Testis (tissue), 2 donors: Measurements from ENCODE around the gene OR13C8.

Experiments used
- POLR2A ChIP-seq: fragments of 450-650 bp; IDR thresholded peaks from one replicate; pipeline ENCODE4 v1.6.1; 2017; ENCODE audit warnings: antibody characterized with exemption, mild to moderate bottlenecking, moderate library complexity
- TF ChIP-seq, protein P1 (sequence below), 3 experiments: fragments of 450-650 bp in 2 of 3; fragments of 200-600 bp in 1 of 3; sonication (generic) in 1 of 3; IDR thresholded peaks; one replicate each; pipeline ENCODE4 v1.5.1; 2016 to 2019; ENCODE audit warnings: antibody characterized with exemption in 3 of 3, mild to moderate bottlenecking in 2 of 3, moderate library complexity in 1 of 3

DNA sequence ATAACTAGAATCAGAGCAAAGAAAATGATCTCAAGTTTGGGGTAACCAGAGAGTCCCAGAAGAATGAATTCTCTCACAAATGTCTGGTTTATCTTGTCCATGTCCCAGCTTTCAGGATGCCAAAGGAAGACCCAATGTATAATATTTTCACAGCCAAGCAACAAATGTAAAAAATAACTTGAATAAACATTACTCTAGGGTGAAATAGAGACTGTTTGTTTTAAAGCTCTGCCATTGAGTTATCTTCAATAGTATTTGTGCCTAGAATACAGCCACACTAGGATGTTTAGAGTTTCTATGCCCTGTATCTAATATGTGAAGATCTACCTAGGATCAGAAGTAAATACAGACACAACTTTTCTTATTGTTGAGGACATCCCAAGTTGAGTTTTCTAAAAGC is 41.9 kb upstream of the OR13C8 start, which contains the start of gene OR13C4:
- TF ChIP-seq, protein P1, sequence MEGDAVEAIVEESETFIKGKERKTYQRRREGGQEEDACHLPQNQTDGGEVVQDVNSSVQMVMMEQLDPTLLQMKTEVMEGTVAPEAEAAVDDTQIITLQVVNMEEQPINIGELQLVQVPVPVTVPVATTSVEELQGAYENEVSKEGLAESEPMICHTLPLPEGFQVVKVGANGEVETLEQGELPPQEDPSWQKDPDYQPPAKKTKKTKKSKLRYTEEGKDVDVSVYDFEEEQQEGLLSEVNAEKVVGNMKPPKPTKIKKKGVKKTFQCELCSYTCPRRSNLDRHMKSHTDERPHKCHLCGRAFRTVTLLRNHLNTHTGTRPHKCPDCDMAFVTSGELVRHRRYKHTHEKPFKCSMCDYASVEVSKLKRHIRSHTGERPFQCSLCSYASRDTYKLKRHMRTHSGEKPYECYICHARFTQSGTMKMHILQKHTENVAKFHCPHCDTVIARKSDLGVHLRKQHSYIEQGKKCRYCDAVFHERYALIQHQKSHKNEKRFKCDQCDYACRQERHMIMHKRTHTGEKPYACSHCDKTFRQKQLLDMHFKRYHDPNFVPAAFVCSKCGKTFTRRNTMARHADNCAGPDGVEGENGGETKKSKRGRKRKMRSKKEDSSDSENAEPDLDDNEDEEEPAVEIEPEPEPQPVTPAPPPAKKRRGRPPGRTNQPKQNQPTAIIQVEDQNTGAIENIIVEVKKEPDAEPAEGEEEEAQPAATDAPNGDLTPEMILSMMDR (IDR thresholded peaks at IDR 0.05): no peak
- TF ChIP-seq POLR2A: no peak
